Measurements from ENCODE around the gene TXNDC17. TPM values are rescaled to one million over a fixed set of nuclear protein-coding genes. Genes with fewer than 3 reads are reported as not detected.
"Not testable (repeated sequence)": the region's sequence is repeated elsewhere in the genome, so short reads cannot be mapped to it uniquely, and the experiment has no call there.

TXNDC17 gene
- total RNA-seq, 1 donor from 2014 or later: 53.2 TPM

DNA sequence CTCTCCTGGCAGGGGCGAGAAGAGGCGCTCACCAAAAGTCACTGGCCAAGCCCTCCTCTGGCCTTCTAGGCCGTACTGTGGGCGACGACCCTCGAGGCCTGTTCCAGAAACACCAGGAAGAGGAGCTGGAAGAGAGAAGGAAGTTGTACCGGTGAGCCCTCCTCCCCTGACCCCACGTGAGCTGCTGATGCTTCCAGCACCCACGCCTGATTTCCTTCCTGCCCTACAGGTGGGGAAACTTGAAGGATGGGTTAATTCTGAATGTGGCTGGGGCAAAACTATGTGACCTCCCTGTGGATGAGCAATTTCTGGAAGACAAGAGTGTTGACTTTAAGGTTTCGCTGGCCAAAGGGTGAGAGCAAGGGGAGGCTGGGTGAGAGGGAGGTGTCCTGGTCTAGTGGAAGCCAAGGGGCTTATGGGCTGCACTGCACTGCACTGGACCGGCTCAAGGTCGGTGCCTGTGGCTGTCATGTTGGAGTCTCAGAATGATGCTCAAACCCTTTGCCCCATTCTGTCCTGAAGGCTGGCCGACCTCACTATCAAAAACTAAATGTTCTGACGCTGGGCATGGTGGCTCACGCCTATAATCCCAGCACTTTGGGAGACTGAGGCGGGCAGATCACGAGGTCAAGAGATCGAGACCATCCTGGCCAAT lies 16.9 kb downstream of the TXNDC17 start:
- TF ChIP-seq, protein P1, sequence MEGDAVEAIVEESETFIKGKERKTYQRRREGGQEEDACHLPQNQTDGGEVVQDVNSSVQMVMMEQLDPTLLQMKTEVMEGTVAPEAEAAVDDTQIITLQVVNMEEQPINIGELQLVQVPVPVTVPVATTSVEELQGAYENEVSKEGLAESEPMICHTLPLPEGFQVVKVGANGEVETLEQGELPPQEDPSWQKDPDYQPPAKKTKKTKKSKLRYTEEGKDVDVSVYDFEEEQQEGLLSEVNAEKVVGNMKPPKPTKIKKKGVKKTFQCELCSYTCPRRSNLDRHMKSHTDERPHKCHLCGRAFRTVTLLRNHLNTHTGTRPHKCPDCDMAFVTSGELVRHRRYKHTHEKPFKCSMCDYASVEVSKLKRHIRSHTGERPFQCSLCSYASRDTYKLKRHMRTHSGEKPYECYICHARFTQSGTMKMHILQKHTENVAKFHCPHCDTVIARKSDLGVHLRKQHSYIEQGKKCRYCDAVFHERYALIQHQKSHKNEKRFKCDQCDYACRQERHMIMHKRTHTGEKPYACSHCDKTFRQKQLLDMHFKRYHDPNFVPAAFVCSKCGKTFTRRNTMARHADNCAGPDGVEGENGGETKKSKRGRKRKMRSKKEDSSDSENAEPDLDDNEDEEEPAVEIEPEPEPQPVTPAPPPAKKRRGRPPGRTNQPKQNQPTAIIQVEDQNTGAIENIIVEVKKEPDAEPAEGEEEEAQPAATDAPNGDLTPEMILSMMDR (IDR thresholded peaks at IDR 0.05; ENCODE audit: borderline replicate concordance): no peak
- intact Hi-C loops (cut with micrococcal nuclease): no loop called here
- Histone ChIP-seq H3K27me3 (ENCODE audit: low read depth) (peaks cover 91% of the 10 kb centered on the region), H3K36me3 (no peaks in the 10 kb centered on the region), H3K4me3 (no peak overlapping the region), H3K27ac (replicated peaks) (no peak overlapping the region), H3K4me1 (peaks cover 20% of the 10 kb centered on the region), H3K9me3 (replicated peaks) (no peaks in the 10 kb centered on the region)
- no peak for DNase-seq

DNA sequence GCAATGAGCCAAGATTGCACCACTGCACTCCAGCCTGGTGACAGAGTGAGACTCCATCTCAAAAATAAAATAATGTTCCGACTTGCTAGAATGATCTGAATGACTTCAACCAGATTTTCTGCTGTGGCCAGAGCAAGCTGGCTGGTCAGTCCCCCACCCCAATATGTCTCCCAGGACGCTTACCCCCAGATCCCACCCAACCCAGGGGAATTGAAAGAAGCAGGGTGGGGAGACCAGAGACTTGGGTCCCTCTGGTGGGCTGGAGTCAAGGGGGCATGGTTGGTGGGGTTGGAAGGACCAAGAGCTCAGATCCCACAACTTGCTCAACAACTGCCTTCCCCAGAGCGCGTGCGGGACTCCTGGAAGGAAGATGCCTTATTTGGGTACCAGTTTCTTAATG lies 17.6 kb downstream of the TXNDC17 start:
- H3K4me1 ChIP-seq: peaks cover 14% of the 10 kb centered on the region
- intact Hi-C loops (cut with micrococcal nuclease); H3K4me3 ChIP-seq; H3K36me3 ChIP-seq; H3K27ac ChIP-seq (replicated peaks); H3K9me3 ChIP-seq (replicated peaks); DNase-seq: not testable (repeated sequence)
- H3K27me3 ChIP-seq (ENCODE audit: low read depth): peaks cover 85% of the 10 kb centered on the region

DNA sequence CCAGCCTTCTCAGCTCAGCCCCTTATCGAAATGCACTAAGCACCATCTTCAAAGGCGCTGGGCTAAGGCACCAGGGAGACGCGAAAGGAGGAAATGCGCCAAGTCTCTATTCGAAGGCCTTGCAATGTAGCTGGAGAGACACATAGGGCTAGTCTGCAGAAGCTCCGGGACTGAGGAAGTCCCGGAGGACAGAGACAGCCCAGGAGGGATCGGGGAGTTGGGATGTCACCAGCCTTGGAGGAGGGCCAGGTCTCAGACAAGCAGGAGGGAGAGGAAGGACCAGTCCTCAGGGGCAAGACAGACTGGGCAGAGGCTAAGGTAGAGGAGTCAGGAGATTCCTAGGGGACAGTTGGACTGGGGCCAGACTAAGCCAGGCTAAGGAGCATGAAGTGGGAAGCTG lies 19.2 kb downstream of the TXNDC17 start:
- intact Hi-C loops (cut with micrococcal nuclease): no loop called here
- H3K36me3 ChIP-seq: no peaks in the 10 kb centered on the region
- peaks cover 6% of the 10 kb centered on the region for H3K4me1 ChIP-seq
- no peak overlapping the region for H3K4me3 ChIP-seq
- H3K27ac ChIP-seq (replicated peaks): no peak overlapping the region
- DNase-seq: no peak
- H3K9me3 ChIP-seq (replicated peaks): no peaks in the 10 kb centered on the region
- peaks cover 68% of the 10 kb centered on the region for H3K27me3 ChIP-seq (ENCODE audit: low read depth)
- TF ChIP-seq, protein P1 (IDR thresholded peaks at IDR 0.05; ENCODE audit: borderline replicate concordance): no peak

DNA sequence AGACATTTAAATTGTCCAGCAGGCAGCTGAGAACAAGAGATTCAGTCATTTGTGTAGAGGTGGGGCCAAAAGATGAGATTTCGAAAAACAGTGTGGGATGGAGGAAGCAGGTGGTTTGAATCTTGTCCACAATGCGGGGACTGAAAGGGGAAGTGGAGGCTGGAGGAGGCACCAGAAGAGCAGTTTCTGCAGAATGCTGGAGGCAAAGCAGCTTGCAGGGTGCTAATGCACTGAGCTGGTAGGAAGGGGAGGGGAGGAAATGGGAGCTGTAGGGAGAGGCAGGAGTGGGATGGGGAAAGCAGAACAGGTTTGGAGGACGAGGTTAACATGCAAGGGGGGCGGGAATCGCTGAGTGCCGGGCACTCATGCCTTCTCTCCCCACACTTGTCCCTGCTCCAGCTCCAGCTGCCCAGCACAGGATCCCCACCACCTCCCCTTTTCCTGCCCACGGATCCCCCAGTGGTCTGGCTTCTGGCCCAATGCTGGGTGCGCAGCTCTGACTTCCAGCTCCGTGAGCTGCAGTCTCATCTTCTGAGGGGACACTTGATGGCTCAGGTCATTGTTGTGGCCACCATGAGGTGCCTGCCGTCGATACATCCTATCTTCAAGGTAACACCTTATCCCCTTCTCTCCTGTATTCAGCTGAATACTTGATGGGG lies 20.1 kb downstream of the TXNDC17 start:
- intact Hi-C loops (cut with micrococcal nuclease): no loop called here
- Histone ChIP-seq H3K27ac (replicated peaks) (no peak overlapping the region), H3K27me3 (ENCODE audit: low read depth) (peaks cover 60% of the 10 kb centered on the region), H3K36me3 (no peaks in the 10 kb centered on the region), H3K9me3 (replicated peaks) (no peaks in the 10 kb centered on the region), H3K4me1 (peaks cover 3% of the 10 kb centered on the region), H3K4me3 (no peak overlapping the region)
- DNase-seq: no peak
- TF ChIP-seq, protein P1 (IDR thresholded peaks at IDR 0.05; ENCODE audit: borderline replicate concordance): no peak

DNA sequence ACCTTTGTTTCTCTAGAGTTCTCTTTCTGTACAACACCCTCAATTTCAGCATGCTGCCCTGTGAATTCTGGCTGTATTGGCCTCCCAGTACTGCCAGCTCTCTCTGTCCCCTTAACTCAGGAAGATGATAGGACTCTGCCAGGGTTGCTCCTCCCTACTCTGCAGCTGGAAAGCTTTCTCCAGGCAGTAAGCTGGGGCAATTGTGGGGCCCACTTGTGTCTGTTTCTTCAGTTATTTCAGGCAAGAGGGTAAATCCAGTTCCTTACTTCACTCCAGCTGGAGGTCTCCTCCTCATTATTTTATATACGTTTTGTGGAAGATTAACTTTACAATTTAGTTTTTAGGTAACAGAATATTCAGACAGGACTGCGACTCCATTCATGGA lies 20.6 kb downstream of the TXNDC17 start:
- H3K27ac ChIP-seq (replicated peaks): no peak overlapping the region
- no peak for DNase-seq
- intact Hi-C loops (cut with micrococcal nuclease): no loop called here
- peaks cover 57% of the 10 kb centered on the region for H3K27me3 ChIP-seq (ENCODE audit: low read depth)
- H3K9me3 ChIP-seq (replicated peaks): no peaks in the 10 kb centered on the region
- H3K4me3 ChIP-seq: no peak overlapping the region
- H3K36me3 ChIP-seq: no peaks in the 10 kb centered on the region
- peaks cover 7% of the 10 kb centered on the region for H3K4me1 ChIP-seq
- TF ChIP-seq, protein P1 (IDR thresholded peaks at IDR 0.05; ENCODE audit: borderline replicate concordance): no peak

DNA sequence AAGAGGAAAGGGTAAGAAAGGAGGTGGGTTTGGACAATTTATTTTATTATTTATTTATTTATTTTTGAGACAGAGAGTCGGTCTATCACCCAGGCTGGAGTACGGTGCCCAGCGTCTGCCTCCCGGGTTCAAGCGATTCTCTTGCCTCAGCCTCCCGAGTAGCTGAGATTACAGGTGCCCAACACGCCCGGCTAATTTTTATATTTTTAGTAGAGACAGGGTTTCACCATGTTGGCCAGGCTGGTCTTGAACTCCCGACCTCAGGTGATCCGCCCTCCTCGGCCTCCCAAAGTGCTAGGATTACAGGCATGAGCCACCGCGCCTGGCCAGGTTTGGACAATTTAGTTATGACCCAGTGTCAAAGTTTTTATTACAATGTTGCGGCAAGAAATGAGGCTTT lies 22.3 kb downstream of the TXNDC17 start:
- H3K4me1 ChIP-seq; H3K9me3 ChIP-seq (replicated peaks); DNase-seq; H3K4me3 ChIP-seq; intact Hi-C loops (cut with micrococcal nuclease); H3K27ac ChIP-seq (replicated peaks); H3K36me3 ChIP-seq: not testable (repeated sequence)
- peaks cover 50% of the 10 kb centered on the region for H3K27me3 ChIP-seq (ENCODE audit: low read depth)
